ENCODE measurements around the gene NOSTRIN.

- TF ChIP-seq MYNN (tag by site-specific recombination; IDR thresholded peaks at IDR 0.05; ENCODE audit: borderline replicate concordance) (no peak), ZNF558 (tag by site-specific recombination; IDR thresholded peaks at IDR 0.05) (no peak), ZNF518A (tag by site-specific recombination; conservative IDR thresholded peaks at IDR 0.05; ENCODE audit: low read depth) (no peak), HIC1 (tag by site-specific recombination; IDR thresholded peaks at IDR 0.05) (no peak), REST (tag by site-specific recombination; IDR thresholded peaks at IDR 0.05) (no peak), CTCF (tag by site-specific recombination; IDR thresholded peaks at IDR 0.05) (no peak), ZNF629 (tag by site-specific recombination; IDR thresholded peaks at IDR 0.05) (no peak), PATZ1 (tag by site-specific recombination; IDR thresholded peaks at IDR 0.05) (no peak), PBX3 (CRISPR knock-in tag; IDR thresholded peaks at IDR 0.05) (no peak), ZSCAN18 (tag by site-specific recombination; IDR thresholded peaks at IDR 0.05) (no peak), ZSCAN5A (tag by site-specific recombination; IDR thresholded peaks at IDR 0.05) (no peak), ZNF473 (tag by site-specific recombination; IDR thresholded peaks at IDR 0.05) (no peak), GLIS1 (tag by site-specific recombination; IDR thresholded peaks at IDR 0.05) (no peak), ZNF76 (tag by site-specific recombination; IDR thresholded peaks at IDR 0.05; ENCODE audit: borderline replicate concordance, low read depth) (no peak)
Measured at GRCh38 chr2:168843253-168843652, 40.8 kb downstream of the NOSTRIN start.

All from HEK293 (cell line).